Endothelial cell of umbilical vein (primary cell): ENCODE results near the gene UFSP2. TPM values are rescaled to one million over a fixed set of nuclear protein-coding genes. Genes with fewer than 3 reads are reported as not detected.

Source experiments
- BruUV-seq: library from RNA; stranded (reverse); fragments of 400-500 nt; replicated peaks from 2 replicates; lab custom pipeline; 2021; lab: Mats Ljungman, UMichigan
- CTCF ChIA-PET: fragments of 300-600, 350-600 bp; sonication (Branson Sonifier 250); formaldehyde crosslinking; loops from one replicate; lab custom pipeline; 2021; ENCODE audit warnings: antibody characterized with exemption, inconsistent platforms; lab: Charles Lee
- POLR2A ChIA-PET: fragments of 300-600, 350-600 bp; sonication (Branson Sonifier 250); formaldehyde crosslinking; loops from one replicate; lab custom pipeline; 2021; ENCODE audit warnings: antibody characterized with exemption, inconsistent platforms; lab: Charles Lee
- DNase-seq: peaks from one replicate; pipeline ENCODE4 v3.0.0-alpha.2; 2011; ENCODE audit warnings: low read depth, low spot score
- FAIRE-seq: peaks from 2 replicates; lab custom pipeline; 2011; peaks lifted over from hg19 to GRCh38; lab: Jason Lieb, UNC
- H2AFZ ChIP-seq: 2 replicates; pipeline ENCODE4 v1.6.0; 2012; ENCODE audit warnings: low read depth, low read length, control low read depth, inconsistent platforms
- H3K27ac ChIP-seq: 2 replicates; pipeline ENCODE4 v1.5.1; 2011; ENCODE audit warnings: low read depth, mild to moderate bottlenecking, control low read depth, low read length, moderate library complexity; ENCODE audit not compliant: insufficient read depth
- H3K27me3 ChIP-seq, 2 experiments: 2 replicates each; pipeline versions ENCODE4 v1.6.0 to v1.6.1; 2011; ENCODE audit warnings: low read length in 2 of 2, mixed read lengths in 1 of 2; ENCODE audit not compliant: control insufficient read depth in 2 of 2, insufficient read depth in 2 of 2
- H3K36me3 ChIP-seq, 2 experiments: 2 replicates in 1 of 2; 3 replicates in 1 of 2; pipeline ENCODE4 v1.5.1; 2011; ENCODE audit warnings: low read length in 2 of 2, mild to moderate bottlenecking in 1 of 2, moderate library complexity in 1 of 2; ENCODE audit not compliant: control insufficient read depth in 2 of 2, insufficient read depth in 2 of 2; ENCODE audit errors: extremely low read depth in 1 of 2
- H3K4me1 ChIP-seq: 3 replicates; pipeline ENCODE4 v1.5.1; 2011; ENCODE audit warnings: mild to moderate bottlenecking, low read length; ENCODE audit not compliant: control insufficient read depth, insufficient read depth; ENCODE audit errors: extremely low read depth
- H3K4me2 ChIP-seq: 2 replicates; pipeline ENCODE4 v1.6.1; 2011; ENCODE audit warnings: low read length, control low read depth, mixed read lengths; ENCODE audit not compliant: insufficient read depth
- H3K4me3 ChIP-seq, 3 experiments: fragments of 200-600 bp in 1 of 3; sonication (generic), shearing (Covaris generic) in 1 of 3; replicated peaks in 1 of 3; 2 replicates each; pipeline ENCODE4 v1.5.1; 2011 to 2016; ENCODE audit warnings: control low read depth in 3 of 3, low read length in 3 of 3, mild to moderate bottlenecking in 2 of 3, inconsistent platforms in 1 of 3, low read depth in 1 of 3, moderate library complexity in 1 of 3; ENCODE audit not compliant: insufficient read depth in 1 of 3
- H3K79me2 ChIP-seq: 2 replicates; pipeline ENCODE4 v1.6.0; 2012; ENCODE audit warnings: low read length, inconsistent platforms; ENCODE audit not compliant: control insufficient read depth, insufficient read depth
- H3K9ac ChIP-seq: replicated peaks from 2 replicates; pipeline ENCODE3; 2011; ENCODE audit warnings: low read length, control low read depth; ENCODE audit not compliant: insufficient read depth; ENCODE audit errors: extremely low read depth
- H3K9me1 ChIP-seq: replicated peaks from 3 replicates; pipeline ENCODE4 v1.6.0; 2011; ENCODE audit warnings: mild to moderate bottlenecking, low read length; ENCODE audit not compliant: control insufficient read depth, insufficient read depth; ENCODE audit errors: extremely low read depth
- H3K9me3 ChIP-seq: replicated peaks from 2 replicates; pipeline ENCODE4 v1.5.1; 2012; ENCODE audit warnings: low read length, inconsistent platforms; ENCODE audit not compliant: control insufficient read depth, insufficient read depth
- H4K20me1 ChIP-seq: replicated peaks from 2 replicates; pipeline ENCODE3; 2011; ENCODE audit warnings: mild to moderate bottlenecking, low read length; ENCODE audit not compliant: control insufficient read depth, insufficient read depth; ENCODE audit errors: extremely low read depth
- EZH2 ChIP-seq: IDR thresholded peaks from 2 replicates; pipeline ENCODE4 v1.6.1; 2012; ENCODE audit warnings: borderline replicate concordance, low read depth, mild to moderate bottlenecking, moderate library complexity, low read length, inconsistent platforms; ENCODE audit not compliant: severe bottlenecking
- FOS ChIP-seq: IDR thresholded peaks from 2 replicates; pipeline ENCODE4 v1.6.1; 2011; ENCODE audit warnings: mild to moderate bottlenecking, low read length, moderate library complexity, borderline replicate concordance; ENCODE audit not compliant: insufficient read depth
- GATA2 ChIP-seq: IDR thresholded peaks from 2 replicates; pipeline ENCODE4 v1.7.0; 2011; ENCODE audit warnings: low read depth, mild to moderate bottlenecking, moderate library complexity, mixed read lengths, low read length; ENCODE audit not compliant: insufficient read length, insufficient read depth
- JUN ChIP-seq: IDR thresholded peaks from 2 replicates; pipeline ENCODE4 v1.6.1; 2011; ENCODE audit warnings: borderline replicate concordance, low read depth; ENCODE audit not compliant: insufficient read length, insufficient read depth
- MYC ChIP-seq: IDR thresholded peaks from one replicate; pipeline ENCODE4 v1.6.1; 2011; ENCODE audit warnings: mild to moderate bottlenecking, low read depth, low read length
- POLR2A ChIP-seq: IDR thresholded peaks from 2 replicates; pipeline ENCODE4 v1.6.1; 2012; ENCODE audit warnings: low read depth, mild to moderate bottlenecking, control low read depth, low read length
- POLR2AphosphoS5 ChIP-seq: IDR thresholded peaks from 2 replicates; pipeline ENCODE4 v1.6.1; 2012; ENCODE audit warnings: low read depth, mild to moderate bottlenecking, control low read depth, low read length, moderate library complexity; ENCODE audit not compliant: insufficient read depth
- dilution Hi-C: fragments of 300-500 bp; cut with MboI; formaldehyde crosslinking; loops from one replicate; pipeline ENCODE4 v1.15.0; 2019; ENCODE audit warnings: low sequenced_read_pairs; ENCODE audit not compliant: extremely low pct_ligation_motif_present
- intact Hi-C: fragments of 100-400 bp; cut with micrococcal nuclease; formaldehyde crosslinking; loops from one replicate; pipeline ENCODE4 v1.10.0; 2022
- polyA plus RNA-seq, 4 experiments: library from polyadenylated mRNA; depleted of rRNA in 3 of 4; stranded (reverse) in 3 of 4; unstranded in 1 of 4; fragments of >200 nt; gene quantifications; 2 replicates each; pipeline versions ENCODE4 v1.2.1 to v1.2.3, GENCODE V29; 2011 to 2012; ENCODE audit warnings: missing spikeins in 1 of 4
- total RNA-seq: library from RNA; stranded (reverse); gene quantifications from 2 replicates; pipeline ENCODE4 v1.2.3, GENCODE V29; 2021
- TF ChIP-seq, protein P1 (sequence below), 2 donors: IDR thresholded peaks; 1 replicate in 1 of 2; 2 replicates in 1 of 2; pipeline ENCODE4 v1.5.1; 2011; ENCODE audit warnings: low read length in 2 of 2, mild to moderate bottlenecking in 2 of 2, moderate library complexity in 2 of 2, control low read depth in 1 of 2, inconsistent platforms in 1 of 2, low read depth in 1 of 2; ENCODE audit not compliant: insufficient read depth in 1 of 2; ENCODE audit errors: extremely low read depth in 1 of 2
- TF ChIP-seq, protein P2 (sequence below): IDR thresholded peaks from 2 replicates; pipeline ENCODE4 v1.6.1; 2011; ENCODE audit not compliant: insufficient read depth, insufficient read length

The UFSP2 gene
- total and polyA plus RNA-seq, 2 donors (not counting 3 experiments of a cell fraction or from before 2014, with no cell fraction given), result 25.2 to 26.7 TPM

DNA sequence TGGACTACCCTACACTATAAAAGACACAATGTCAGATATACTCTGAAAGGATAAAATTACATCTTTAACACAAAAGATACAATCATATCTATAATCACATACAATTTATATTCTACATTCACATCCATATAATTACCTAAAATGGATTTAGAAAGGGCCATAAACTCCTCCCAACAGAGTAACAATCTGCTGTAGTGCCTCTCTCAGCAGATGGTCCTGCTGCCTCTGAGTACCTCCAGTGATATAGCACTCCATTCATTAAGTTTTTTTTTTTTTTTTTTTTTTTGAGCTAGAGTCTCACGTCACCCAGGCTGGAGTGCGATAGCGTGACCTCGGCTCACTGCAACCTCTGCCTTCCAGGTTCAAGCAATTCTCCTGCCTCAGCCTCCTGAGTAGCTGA lies 21.7 kb downstream of the UFSP2 start:
- FAIRE-seq (no peak), DNase-seq (no peak)
- POLR2A ChIA-PET, result no interaction called here
- Histone ChIP-seq H3K27ac (no peak overlapping the region), H3K9ac (no peak overlapping the region), H3K4me3 (no peak overlapping the region), H3K4me1 (peaks cover 14% of the 10 kb centered on the region), H2AFZ (no peak overlapping the region), H3K36me3 (peaks cover 0 to 5% of the 10 kb centered on the region in 2 experiments), H3K27me3 (no peaks in the 10 kb centered on the region), H4K20me1 (no peaks in the 10 kb centered on the region), H3K4me2 (no peak overlapping the region), H3K9me3 (no peaks in the 10 kb centered on the region), H3K79me2 (no peaks in the 10 kb centered on the region), H3K9me1 (no peaks in the 10 kb centered on the region)
- intact Hi-C loops, result no loop called here
- BruUV-seq, result no TSS peak
- TF ChIP-seq, protein P1, sequence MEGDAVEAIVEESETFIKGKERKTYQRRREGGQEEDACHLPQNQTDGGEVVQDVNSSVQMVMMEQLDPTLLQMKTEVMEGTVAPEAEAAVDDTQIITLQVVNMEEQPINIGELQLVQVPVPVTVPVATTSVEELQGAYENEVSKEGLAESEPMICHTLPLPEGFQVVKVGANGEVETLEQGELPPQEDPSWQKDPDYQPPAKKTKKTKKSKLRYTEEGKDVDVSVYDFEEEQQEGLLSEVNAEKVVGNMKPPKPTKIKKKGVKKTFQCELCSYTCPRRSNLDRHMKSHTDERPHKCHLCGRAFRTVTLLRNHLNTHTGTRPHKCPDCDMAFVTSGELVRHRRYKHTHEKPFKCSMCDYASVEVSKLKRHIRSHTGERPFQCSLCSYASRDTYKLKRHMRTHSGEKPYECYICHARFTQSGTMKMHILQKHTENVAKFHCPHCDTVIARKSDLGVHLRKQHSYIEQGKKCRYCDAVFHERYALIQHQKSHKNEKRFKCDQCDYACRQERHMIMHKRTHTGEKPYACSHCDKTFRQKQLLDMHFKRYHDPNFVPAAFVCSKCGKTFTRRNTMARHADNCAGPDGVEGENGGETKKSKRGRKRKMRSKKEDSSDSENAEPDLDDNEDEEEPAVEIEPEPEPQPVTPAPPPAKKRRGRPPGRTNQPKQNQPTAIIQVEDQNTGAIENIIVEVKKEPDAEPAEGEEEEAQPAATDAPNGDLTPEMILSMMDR (IDR thresholded peaks at IDR 0.05; ENCODE audit: extremely low read depth in 1 of 2, insufficient read depth in 1 of 2, low read depth in 1 of 2, low read length in 2 of 2), result no peak
- no peak for TF ChIP-seq POLR2A
- dilution Hi-C loops, result no loop called here
- CTCF ChIA-PET, result interaction anchor here (1.1 to 2.6 kb wide), 2 partner anchors 8 to 634 kb away, joined by 3 to 8 read pairs; no protein-coding TSS in a partner anchor

- no peak for TF ChIP-seq POLR2A
- TF ChIP-seq MYC, result no peak
- no peak for TF ChIP-seq EZH2
- TF ChIP-seq, protein P1 (IDR thresholded peaks at IDR 0.05; ENCODE audit: extremely low read depth in 1 of 2, insufficient read depth in 1 of 2, low read depth in 1 of 2, low read length in 2 of 2), result no peak
- no peak for TF ChIP-seq POLR2AphosphoS5
- TF ChIP-seq, protein P2, sequence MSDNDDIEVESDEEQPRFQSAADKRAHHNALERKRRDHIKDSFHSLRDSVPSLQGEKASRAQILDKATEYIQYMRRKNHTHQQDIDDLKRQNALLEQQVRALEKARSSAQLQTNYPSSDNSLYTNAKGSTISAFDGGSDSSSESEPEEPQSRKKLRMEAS, result no peak
- no peak for TF ChIP-seq FOS
- no peak for TF ChIP-seq JUN
- TF ChIP-seq GATA2, result no peak
- H3K4me1 ChIP-seq, result peaks cover 37% of the 10 kb centered on the region
- peak overlapping the region; percentile 33 for H2AFZ ChIP-seq
- H3K4me2 ChIP-seq, result peak overlapping the region; percentile 77
- intact Hi-C loops, result loop anchor here (1.0 to 5.0 kb wide), 3 partner anchors 113 to 638 kb away; no protein-coding TSS in a partner anchor
- H3K27me3 ChIP-seq, result no peaks in the 10 kb centered on the region
- POLR2A ChIA-PET, result no interaction called here
- dilution Hi-C loops, result loop anchor here (25.0 kb wide), 1 partner anchor 112 kb away; no protein-coding TSS in a partner anchor
- no peaks in the 10 kb centered on the region for H3K9me1 ChIP-seq
- peaks cover 0 to 2% of the 10 kb centered on the region in 2 experiments for H3K36me3 ChIP-seq
- no peaks in the 10 kb centered on the region for H4K20me1 ChIP-seq
- peak overlapping the region; percentile 49 for H3K27ac ChIP-seq
- peak; percentile 93 for DNase-seq
- peak; percentile 86 for FAIRE-seq
- no peaks in the 10 kb centered on the region for H3K9me3 ChIP-seq
- H3K79me2 ChIP-seq, result no peaks in the 10 kb centered on the region
- H3K9ac ChIP-seq, result peak overlapping the region; percentile 20
- BruUV-seq, result no TSS peak
- H3K4me3 ChIP-seq, result peak overlapping the region in 1 of 3 experiments; percentile 51
- CTCF ChIA-PET, result interaction anchor here (0.7 to 2.2 kb wide), 4 partner anchors 13 to 639 kb away, joined by 3 to 16 read pairs (median 5); no protein-coding TSS in a partner anchor
These were observed 26.3 kb downstream of the UFSP2 start for GRCh38 chr4:185399466-185399865.
